HG03354 (cell line): ENCODE results near the gene TCTN1.

ENCODE experiments used
- ATAC-seq: cut with Tn5 transposase; IDR thresholded peaks from one replicate; pipeline ENCODE4 v1.9.1; 2021; ENCODE audit warnings: mild to moderate bottlenecking; ENCODE audit not compliant: unreplicated experiment, poor library complexity, severe bottlenecking

The TCTN1 gene

DNA sequence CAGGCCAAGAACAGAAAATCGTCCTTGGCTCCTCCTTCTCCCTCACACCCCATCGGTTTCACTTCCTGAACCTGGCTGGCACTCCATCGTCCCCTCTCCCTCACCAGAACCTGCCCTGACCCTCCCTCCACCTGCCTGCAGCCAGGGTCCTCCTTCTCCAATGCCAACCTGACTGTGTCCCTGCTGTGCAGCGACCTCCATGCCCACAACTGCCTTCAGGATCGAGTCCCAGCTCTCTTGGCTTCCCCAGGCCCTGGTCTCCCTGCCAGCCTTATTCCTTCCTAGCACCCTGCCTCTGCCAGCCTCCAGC lies 55.2 kb downstream of the TCTN1 start:
- peak; percentile 45 for ATAC-seq

GRCh38 chr12:110670161-110670701 lies 56.3 kb downstream of the TCTN1 start:
- ATAC-seq: peak; percentile 59

DNA sequence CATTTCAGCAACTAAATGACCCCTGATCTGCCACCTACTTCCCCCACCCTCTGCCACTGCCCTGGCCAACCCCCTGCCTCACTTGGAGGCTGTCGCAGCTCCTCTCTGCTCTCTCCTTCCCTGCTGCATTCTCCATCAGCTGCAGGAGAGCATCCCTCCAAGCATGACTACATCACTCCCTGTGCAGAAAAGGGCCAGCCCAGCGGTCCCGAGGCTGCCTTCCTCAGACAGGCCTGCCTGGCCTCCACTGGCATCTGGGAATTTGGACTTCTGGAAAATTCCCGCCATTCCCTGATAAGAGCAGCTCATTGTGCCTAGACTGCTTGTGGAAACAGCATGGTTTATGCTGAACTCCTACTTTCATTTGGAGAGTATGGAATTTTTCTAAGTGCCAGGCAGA lies 62.2 kb downstream of the TCTN1 start:
- ATAC-seq: no peak

DNA sequence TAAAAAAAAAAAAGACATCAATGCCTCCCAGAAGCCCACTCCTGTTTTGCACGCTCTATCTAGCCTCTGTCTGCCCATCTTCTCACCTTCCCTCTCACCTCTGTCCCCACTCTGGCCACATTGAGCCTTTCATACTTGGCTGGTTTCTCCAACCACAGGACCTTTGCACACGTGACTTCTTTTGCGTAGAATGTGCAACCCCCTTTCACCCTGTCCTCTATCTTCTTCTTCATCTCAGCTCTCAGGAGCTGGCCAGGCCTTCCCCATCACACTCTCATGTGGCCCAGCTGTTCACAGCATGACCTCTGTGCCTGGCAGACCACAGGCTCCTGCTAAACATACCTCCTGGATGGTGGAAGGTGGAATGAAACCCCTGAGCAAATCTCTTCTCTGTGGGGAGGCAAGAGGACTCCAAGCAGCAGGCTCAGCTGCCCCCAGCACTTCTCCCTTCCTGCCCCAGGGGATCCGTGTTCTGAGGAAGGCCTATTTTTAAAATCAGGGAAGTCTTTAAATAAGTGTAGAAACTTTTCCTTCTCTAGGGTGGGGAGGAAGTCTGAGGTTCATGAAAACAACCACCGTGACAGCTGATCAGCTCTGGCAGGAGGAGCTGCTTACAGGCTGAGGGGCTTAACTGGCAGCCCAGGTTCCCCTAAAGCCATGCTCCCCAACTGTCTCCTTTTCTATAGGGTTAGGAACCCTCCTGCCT lies 63.4 kb downstream of the TCTN1 start:
- ATAC-seq: peak; percentile 73

GRCh38 chr12:110677982-110678381 lies 64.1 kb downstream of the TCTN1 start:
- no peak for ATAC-seq

DNA sequence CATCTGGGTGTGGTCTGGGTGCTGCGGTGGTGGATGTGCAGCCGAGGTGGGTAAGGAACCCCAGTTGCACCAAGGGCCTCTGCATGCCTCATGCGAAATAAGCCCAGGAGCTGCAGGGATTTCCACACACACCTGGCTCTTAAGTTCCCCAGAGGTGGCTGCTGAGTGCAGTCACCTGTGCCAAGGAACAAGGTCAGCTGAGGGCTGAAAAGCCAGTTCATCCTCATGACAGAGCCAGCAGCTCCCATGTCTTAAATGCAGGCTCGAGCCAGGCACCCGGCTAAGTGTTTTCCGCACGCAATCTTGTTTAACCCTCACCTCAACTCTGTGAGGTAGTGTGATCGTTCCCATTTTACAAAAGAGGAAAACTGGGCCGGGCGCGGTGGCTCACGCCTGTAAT lies 65.3 kb downstream of the TCTN1 start:
- no peak for ATAC-seq

DNA sequence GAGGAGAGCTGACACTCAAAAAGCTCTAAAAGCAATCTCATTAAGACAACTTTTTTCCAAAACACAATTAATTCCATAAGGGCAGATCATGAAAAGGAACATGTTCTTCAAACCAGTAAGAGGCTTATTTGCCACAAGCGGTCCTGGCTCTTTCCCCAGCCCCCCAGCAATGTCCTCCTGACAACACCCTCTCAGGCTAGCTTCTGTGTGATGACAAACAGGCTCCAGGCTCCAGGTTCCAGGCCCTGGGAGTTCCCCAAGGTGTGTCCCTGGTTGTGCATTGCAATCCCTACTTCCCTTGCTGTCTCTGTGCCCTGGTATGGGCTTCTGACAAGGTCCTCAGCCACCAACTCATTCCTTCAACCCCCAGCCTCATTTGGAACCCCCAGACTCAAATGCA lies 66.1 kb downstream of the TCTN1 start:
- ATAC-seq: no peak

- no peak for ATAC-seq
Observed at GRCh38 chr12:110683888-110684287, 70.0 kb downstream of the TCTN1 start.

- ATAC-seq: no peak
Observed at GRCh38 chr12:110684312-110684836, 70.4 kb downstream of the TCTN1 start.

GRCh38 chr12:110686294-110686903 lies 72.5 kb downstream of the TCTN1 start:
- ATAC-seq: no peak

DNA sequence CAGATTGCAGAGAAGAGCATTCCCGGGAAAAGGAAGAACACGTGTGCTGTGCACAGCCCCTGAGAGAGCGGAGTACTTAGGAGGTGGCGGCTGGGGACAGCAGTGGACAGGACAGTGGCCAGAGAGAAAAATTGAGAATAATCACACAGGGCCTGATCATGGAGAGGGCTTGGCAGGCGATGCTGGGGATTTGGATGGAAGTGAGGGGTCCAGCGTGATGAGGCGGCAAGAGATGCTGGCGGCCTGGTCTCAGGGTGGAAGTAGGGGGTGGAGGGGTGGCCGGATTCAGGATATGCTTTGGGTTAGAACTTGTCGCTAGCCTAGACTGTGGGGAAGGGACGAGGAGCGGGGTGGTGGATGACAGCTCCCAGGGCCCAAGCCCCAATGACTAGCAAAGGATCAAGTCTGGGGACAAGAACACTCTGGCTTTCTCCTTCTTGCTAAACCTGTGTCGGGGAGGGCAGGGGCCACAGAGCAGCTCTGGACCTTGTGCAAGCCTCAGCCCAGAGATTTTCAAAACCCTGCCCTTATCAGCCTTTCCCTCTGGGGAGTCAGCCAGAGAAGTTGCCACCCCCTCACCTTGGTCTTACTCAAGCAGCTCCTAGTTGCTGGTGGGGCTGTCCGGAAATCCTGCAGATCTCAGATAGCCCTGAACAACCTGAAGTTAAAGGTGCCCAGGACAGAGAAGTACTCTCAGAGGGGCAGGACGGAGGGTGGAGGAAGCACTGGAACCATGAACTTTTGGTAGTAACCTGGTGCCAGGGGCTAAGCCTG lies 73.7 kb downstream of the TCTN1 start:
- no peak for ATAC-seq

DNA sequence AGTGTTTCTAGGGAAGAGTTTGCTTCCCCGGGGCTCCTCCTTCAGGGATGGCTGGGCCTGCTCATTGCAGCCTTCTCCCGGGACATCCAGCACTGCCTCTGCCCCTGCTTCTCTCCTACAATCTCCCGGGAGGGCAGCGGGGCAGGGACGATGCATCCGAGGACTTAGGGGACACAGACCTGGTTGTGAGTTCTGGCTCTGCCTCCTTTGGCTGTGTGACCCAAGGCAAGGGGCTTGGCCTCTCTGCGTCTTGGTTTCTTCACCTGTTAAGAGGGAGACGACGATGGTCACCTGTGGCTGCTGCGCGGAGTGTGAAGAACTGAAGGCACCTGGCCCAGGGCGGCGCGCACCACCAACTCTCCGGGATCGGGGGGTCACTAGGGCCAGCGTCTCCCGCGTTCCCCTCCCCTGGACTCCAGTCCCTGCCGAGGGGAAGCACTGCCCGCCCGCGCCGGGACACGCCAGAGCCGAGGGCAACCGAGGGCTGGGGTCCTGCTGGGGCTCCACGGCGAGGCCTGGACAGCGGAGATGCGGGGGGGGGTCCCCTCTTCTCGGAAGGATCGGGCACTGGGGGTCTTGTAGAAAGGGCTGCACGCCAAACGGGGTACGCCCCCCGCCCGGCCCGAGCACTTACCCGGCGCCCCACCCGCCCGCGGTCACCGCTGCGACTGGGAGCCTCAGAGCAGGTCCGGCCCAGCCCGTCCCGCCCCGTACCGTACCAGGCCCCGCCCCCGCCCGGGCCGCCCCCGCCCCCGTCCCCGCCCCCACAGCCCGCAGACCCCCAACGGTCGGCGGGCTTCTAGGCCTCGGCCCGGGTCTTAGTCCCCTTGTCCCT lies 74.7 kb downstream of the TCTN1 start, which contains the start of gene HVCN1:
Gene HVCN1 (minus strand): TSS at position 670 of the 835 bp plus-strand sequence. CDS start 5,870 bp downstream, outside the sequence.
- ATAC-seq: peak; percentile 21

- peak; percentile 57 for ATAC-seq
Observed at GRCh38 chr12:110689281-110690126, 75.6 kb downstream of the TCTN1 start.

GRCh38 chr12:110690127-110690430 lies 76.2 kb downstream of the TCTN1 start:
- no peak for ATAC-seq

- no peak for ATAC-seq
Observed at GRCh38 chr12:110693731-110694130, 79.8 kb downstream of the TCTN1 start.

DNA sequence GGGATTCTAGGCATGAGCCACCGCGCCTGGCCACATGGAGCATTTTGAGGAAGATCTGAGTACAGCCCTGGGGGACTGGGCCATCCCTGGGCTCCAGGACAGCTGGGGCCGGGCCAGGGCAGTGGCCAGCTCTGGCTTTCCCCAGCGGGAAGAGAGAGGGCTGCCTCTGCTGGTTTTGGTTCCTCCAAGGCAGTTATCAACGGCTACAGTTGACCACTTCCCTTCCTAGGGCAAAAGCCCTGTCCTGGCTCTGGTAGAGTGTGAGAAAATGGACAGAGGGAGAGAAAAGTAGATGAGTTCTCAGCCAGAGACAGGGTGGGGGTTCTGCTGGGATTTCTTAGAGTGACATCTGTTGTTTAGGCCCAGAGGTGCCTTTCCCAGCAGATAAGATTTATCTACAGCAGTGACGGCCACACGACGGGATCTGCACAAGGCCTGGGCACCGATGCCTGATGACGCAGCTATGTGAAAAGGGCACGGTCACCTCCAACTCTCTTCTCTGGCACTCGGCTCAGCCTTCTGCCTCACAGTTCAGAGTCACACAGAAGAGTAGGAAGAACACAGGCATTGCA lies 80.5 kb downstream of the TCTN1 start:
- no peak for ATAC-seq

GRCh38 chr12:110696283-110696682 lies 82.4 kb downstream of the TCTN1 start:
- ATAC-seq: no peak

- ATAC-seq: no peak
Observed at GRCh38 chr12:110697236-110697635, 83.3 kb downstream of the TCTN1 start.
